HEK293T (cell line): ENCODE data around the gene PLK1.
"Not testable (repeated sequence)": the region's sequence is repeated elsewhere in the genome, so short reads cannot be mapped to it uniquely, and the experiment has no call there.

Source experiments
- CTCF ChIA-PET: fragments of 350-600 bp; formaldehyde crosslinking; extraction: SDS; loops from one replicate; lab custom pipeline; 2021; ENCODE audit warnings: antibody characterized with exemption, inconsistent platforms; lab: Yijun Ruan, JAX
- POLR2A ChIA-PET: fragments of 350-600 bp; formaldehyde crosslinking; extraction: SDS; loops from one replicate; lab custom pipeline; 2020; ENCODE audit warnings: antibody characterized with exemption, inconsistent platforms; lab: Yijun Ruan, JAX
- DNase-seq: peaks from one replicate; pipeline ENCODE4 v3.0.0; 2012; ENCODE audit warnings: mixed read lengths; ENCODE audit errors: extremely low spot score
- ARNT ChIP-seq: fragments of 450-650 bp; IDR thresholded peaks from 2 replicates; pipeline ENCODE4 v1.6.1; 2017; ENCODE audit warnings: mild to moderate bottlenecking
- BHLHE40 ChIP-seq: fragments of 450-650 bp; IDR thresholded peaks from 2 replicates; pipeline ENCODE4 v1.6.1; 2016; ENCODE audit warnings: mild to moderate bottlenecking, moderate library complexity, borderline replicate concordance
- CTBP1 ChIP-seq: fragments of 450-650 bp; IDR thresholded peaks from 2 replicates; pipeline ENCODE4 v1.6.1; 2016; ENCODE audit warnings: borderline replicate concordance
- ELF4 ChIP-seq: fragments of 450-650 bp; IDR thresholded peaks from 2 replicates; pipeline ENCODE4 v1.6.1; 2017; ENCODE audit warnings: antibody characterized with exemption
- FOXA1 ChIP-seq: fragments of 450-650 bp; IDR thresholded peaks from 2 replicates; pipeline ENCODE4 v1.6.1; 2016; ENCODE audit warnings: mild to moderate bottlenecking
- FOXK2 ChIP-seq: fragments of 450-650 bp; IDR thresholded peaks from 2 replicates; pipeline ENCODE4 v1.6.1; 2016; ENCODE audit warnings: mild to moderate bottlenecking
- FOXM1 ChIP-seq: fragments of 450-650 bp; IDR thresholded peaks from 2 replicates; pipeline ENCODE4 v1.6.1; 2017; ENCODE audit warnings: mild to moderate bottlenecking, borderline replicate concordance
- HDGF ChIP-seq: fragments of 450-650 bp; IDR thresholded peaks from 2 replicates; pipeline ENCODE4 v1.6.1; 2017; ENCODE audit warnings: antibody characterized with exemption, borderline replicate concordance
- L3MBTL2 ChIP-seq: fragments of 450-650 bp; conservative IDR thresholded peaks from 2 replicates; pipeline ENCODE4 v1.6.1; 2016; ENCODE audit warnings: mild to moderate bottlenecking
- LEF1 ChIP-seq: fragments of 450-650 bp; IDR thresholded peaks from 2 replicates; pipeline ENCODE4 v1.6.1; 2017; ENCODE audit warnings: mild to moderate bottlenecking, borderline replicate concordance
- NFRKB ChIP-seq: fragments of 450-650 bp; IDR thresholded peaks from 2 replicates; pipeline ENCODE4 v1.6.1; 2016; ENCODE audit warnings: mild to moderate bottlenecking, moderate library complexity
- SP1 ChIP-seq: fragments of 450-650 bp; IDR thresholded peaks from 2 replicates; pipeline ENCODE4 v1.6.1; 2017
- SUZ12 ChIP-seq: fragments of 450-650 bp; IDR thresholded peaks from 2 replicates; pipeline ENCODE4 v1.6.1; 2016; ENCODE audit warnings: mild to moderate bottlenecking
- ZNF384 ChIP-seq: fragments of 450-650 bp; IDR thresholded peaks from 2 replicates; pipeline ENCODE4 v1.6.1; 2016
- TF ChIP-seq, protein P1 (sequence below): fragments of 450-650 bp; IDR thresholded peaks from 2 replicates; pipeline ENCODE4 v1.6.1; 2016

Gene PLK1

DNA sequence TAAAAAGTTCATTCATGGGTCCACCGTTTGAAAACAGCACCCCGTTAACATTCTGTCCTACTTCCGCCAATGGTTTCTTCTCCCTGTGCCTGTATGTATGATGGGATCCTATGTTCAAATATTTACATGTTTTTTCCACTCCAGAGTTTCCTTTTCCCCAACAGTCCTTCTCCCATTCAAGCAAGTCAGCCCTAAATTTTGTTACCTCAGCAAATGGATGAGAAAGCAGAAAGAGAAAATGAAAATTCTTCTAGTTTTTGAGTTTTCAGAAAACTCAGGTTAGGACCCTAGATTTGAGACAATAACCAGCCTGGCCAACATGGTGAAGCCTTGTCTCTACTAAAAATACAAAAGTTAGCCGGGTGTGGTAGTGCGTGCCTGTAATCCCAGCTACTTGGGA is 37.8 kb downstream of the PLK1 start:
- TF ChIP-seq FOXK2 (no peak), FOXA1 (no peak), HDGF (no peak), ELF4 (no peak), NFRKB (no peak), BHLHE40 (no peak), L3MBTL2 (no peak), SP1 (no peak), FOXM1 (no peak)
- TF ChIP-seq, protein P1, sequence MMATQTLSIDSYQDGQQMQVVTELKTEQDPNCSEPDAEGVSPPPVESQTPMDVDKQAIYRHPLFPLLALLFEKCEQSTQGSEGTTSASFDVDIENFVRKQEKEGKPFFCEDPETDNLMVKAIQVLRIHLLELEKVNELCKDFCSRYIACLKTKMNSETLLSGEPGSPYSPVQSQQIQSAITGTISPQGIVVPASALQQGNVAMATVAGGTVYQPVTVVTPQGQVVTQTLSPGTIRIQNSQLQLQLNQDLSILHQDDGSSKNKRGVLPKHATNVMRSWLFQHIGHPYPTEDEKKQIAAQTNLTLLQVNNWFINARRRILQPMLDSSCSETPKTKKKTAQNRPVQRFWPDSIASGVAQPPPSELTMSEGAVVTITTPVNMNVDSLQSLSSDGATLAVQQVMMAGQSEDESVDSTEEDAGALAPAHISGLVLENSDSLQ = no peak
- CTCF ChIA-PET = no interaction called here
- no peak for DNase-seq
- POLR2A ChIA-PET = interaction anchor here (0.9 kb wide), 1 partner anchor 39 kb away, joined by 3 read pairs; no protein-coding TSS in a partner anchor

GRCh38 chr16:23722613-23723240 is 44.0 kb downstream of the PLK1 start:
- POLR2A ChIA-PET, DNase-seq, CTCF ChIA-PET: not testable (repeated sequence)

DNA sequence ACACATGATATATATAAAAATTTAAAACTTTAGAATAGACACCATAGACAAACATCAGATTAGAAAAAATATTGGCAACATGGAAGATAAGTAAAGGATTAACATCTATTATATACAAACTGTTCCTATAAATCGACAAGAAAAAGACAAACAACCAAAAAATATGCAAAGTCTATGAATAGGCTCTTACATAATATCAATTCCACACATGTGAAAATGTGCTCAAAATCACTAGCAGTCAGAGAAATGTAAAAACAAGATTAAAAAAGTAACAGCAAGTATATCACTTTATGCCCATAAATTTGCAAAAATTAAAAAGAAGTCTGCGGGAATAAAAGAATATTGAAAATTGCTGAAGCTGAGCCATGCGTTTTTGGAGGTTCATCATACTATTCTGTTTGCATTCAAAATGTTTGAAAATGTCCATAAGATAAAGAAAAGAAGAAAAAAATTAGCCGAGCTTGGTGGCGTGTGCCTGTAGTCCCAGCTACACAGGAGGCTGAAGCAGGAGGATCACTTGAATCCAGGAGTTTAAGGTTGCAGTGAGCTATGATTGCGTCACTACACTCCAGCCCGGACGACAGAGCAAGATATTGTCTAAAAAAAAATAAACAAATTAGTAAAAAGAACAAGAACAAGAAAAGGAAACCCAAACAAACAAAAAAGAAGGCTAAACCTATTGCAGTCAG is 45.6 kb downstream of the PLK1 start:
- ChIA-PET CTCF (no interaction called here), POLR2A (no interaction called here)
- DNase-seq = no peak
- TF ChIP-seq ZNF384 = no peak

GRCh38 chr16:23724785-23725131 is 46.1 kb downstream of the PLK1 start:
- no peak for DNase-seq
- TF ChIP-seq L3MBTL2 = no peak
- no peak for TF ChIP-seq SUZ12
- CTCF ChIA-PET = no interaction called here

DNA sequence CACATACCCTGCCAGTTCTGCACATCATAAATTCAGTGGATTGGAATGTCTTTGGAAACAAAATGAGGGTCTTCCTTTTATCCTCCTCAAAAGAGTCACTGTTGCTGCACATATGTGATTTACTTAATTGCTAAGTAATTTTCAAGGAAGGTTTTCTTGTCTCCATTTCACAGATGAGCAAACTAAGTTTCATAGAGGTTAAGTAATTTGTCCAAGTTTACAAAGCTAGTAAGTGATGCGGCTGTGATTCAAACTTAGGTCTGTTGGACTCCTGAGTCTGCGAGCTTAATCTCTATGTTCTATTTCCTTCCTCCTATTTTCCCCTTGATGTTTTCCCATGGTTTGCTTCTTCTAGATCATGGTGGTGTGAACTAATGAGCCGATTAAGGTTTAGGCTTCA is 48.0 kb downstream of the PLK1 start:
- no peak for DNase-seq
- ChIA-PET CTCF (no interaction called here), POLR2A (interaction anchor here (1.2 kb wide), 1 partner anchor 11 kb away, joined by 3 read pairs; no protein-coding TSS in a partner anchor)
- TF ChIP-seq, protein P1 = no peak
- no peak for TF ChIP-seq CTBP1
- TF ChIP-seq FOXM1 = no peak

More at GRCh38 chr16:23724785-23725131, 46.1 kb downstream of the PLK1 start:
- POLR2A ChIA-PET = no interaction called here

DNA sequence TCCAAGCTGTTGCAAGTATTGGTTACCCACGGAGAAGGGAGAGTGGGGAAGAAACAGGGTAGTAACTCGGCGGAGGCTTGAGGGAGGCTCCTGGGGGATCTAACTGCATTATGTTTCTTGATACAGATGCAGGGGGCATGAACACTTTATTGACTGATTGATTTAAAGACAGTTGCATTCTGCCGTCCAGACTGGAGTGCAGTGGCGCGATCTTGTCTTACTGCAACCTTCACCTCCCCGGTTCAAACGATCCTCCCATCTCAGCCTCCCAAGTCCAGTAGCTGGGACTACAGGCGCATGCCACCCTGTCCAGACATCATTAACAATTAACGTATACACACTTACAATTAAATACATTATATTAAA is 49.4 kb downstream of the PLK1 start:
- CTCF ChIA-PET = interaction anchor here (0.5 to 1.2 kb wide), 3 partner anchors 9 to 573 kb away, joined by 3 read pairs; no protein-coding TSS in a partner anchor
- no peak for DNase-seq
- no peak for TF ChIP-seq SUZ12
- POLR2A ChIA-PET = interaction anchor here (0.8 kb wide), 1 partner anchor 37 kb away, joined by 3 read pairs; no protein-coding TSS in a partner anchor

DNA sequence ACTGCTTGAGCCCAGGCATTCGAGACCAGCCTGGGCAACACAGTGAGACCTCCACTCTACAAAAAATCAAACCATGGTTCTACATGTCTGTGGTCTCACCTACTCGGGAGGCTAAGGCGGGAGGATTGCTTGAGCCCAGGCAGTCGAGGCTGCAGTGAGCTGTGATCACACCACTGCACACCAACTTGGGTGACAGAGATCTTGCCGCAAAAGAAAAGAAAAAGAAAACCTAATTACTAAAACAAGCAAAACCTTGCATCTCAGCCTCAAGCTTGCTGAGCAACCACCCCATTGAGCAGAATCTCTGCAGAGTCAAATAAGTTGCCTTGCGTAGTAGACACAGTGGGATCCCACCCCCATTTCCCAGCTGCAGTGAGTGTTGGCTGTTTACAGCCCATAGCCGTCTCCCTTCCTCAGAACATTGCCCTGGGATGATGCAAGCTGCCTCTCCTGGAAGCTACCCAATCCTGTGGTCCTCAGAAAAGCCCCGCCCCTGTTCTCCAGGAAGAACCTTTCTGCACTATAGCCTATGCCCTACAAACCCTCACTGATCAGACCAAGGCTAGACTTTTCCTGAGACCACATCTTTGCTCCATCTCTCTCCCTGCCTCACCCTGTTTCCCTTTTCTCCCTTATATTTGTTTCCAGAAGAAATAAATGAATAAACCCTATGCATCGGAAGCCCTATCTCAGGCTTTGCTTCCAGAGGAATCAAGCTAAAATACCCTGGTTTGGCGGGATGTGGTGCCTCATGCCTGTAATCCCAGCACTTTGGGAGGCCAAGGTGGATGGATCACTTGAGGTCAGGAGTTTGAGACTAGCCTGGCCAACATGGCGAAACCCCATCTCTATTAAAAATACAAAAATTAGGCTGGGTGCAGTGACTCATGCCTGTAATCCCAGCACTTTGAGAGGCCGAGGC is 51.1 kb downstream of the PLK1 start:
- POLR2A ChIA-PET = interaction anchor here (1.0 kb wide), 1 partner anchor 29 kb away, joined by 3 read pairs; no protein-coding TSS in a partner anchor
- TF ChIP-seq ARNT (no peak), L3MBTL2 (peak; percentile 52; the same call in 1 of the 2 replicates), LEF1 (no peak)
- peak; percentile 52 for DNase-seq
- CTCF ChIA-PET = interaction anchor here (0.5 to 0.6 kb wide), 2 partner anchors 442 to 775 kb away, joined by 3 to 8 read pairs; no protein-coding TSS in a partner anchor
